Prostate gland (tissue), 2 donors: Measurements from ENCODE around the gene CABP2. TPM values are rescaled to one million over a fixed set of nuclear protein-coding genes. Genes with fewer than 3 reads are reported as not detected.
"Not testable (repeated sequence)": the region's sequence is repeated elsewhere in the genome, so short reads cannot be mapped to it uniquely, and the experiment has no call there.

Source experiments
- DNase-seq: peaks from one replicate; pipeline ENCODE4 v3.0.0-alpha.2; 2019; ENCODE audit warnings: low spot score
- H3K27ac ChIP-seq, 2 donors: fragments of 200-600 bp; sonication (generic); 2 replicates each; pipeline ENCODE4 v1.5.1; 2017 to 2019
- H3K27me3 ChIP-seq: fragments of 200-600 bp; sonication (generic); replicated peaks from 2 replicates; pipeline ENCODE4 v1.5.1; 2019; ENCODE audit not compliant: insufficient read depth
- H3K36me3 ChIP-seq, 2 donors: fragments of 200-600 bp; sonication (generic); 1 replicate in 1 of 2; 2 replicates in 1 of 2; pipeline versions ENCODE4 v1.5.1 to v1.8.1; 2017 to 2019
- H3K4me1 ChIP-seq: fragments of 200-600 bp; sonication (generic); replicated peaks from 2 replicates; pipeline ENCODE4 v1.5.1; 2019
- H3K4me3 ChIP-seq, 2 donors: fragments of 200-600 bp; sonication (generic); 2 replicates each; pipeline ENCODE4 v1.5.1; 2017 to 2019
- H3K9me3 ChIP-seq: fragments of 200-600 bp; sonication (generic); 2 replicates; pipeline ENCODE4 v1.5.1; 2017
- CTCF ChIP-seq, 4 experiments: fragments of 200-600 bp in 2 of 4; fragments of 450-650 bp in 2 of 4; sonication (generic) in 2 of 4; IDR thresholded peaks; 1 replicate in 3 of 4; 2 replicates in 1 of 4; pipeline ENCODE4 v1.5.1; 2016 to 2019; ENCODE audit warnings: antibody characterized with exemption in 4 of 4, mild to moderate bottlenecking in 2 of 4, moderate library complexity in 2 of 4
- POLR2A ChIP-seq: fragments of 450-650 bp; IDR thresholded peaks from one replicate; pipeline ENCODE4 v1.6.1; 2016; ENCODE audit warnings: antibody characterized with exemption, mild to moderate bottlenecking
- POLR2AphosphoS5 ChIP-seq: sonication (generic); formaldehyde crosslinking; IDR thresholded peaks from one replicate; pipeline ENCODE4 v1.6.1; 2017; ENCODE audit warnings: antibody characterized with exemption
- WGBS: methylation state at CpG from one replicate; pipeline ENCODE4 v1.1.5; 2018; 5-methylcytosine and 5-hydroxymethylcytosine counted together
- intact Hi-C: fragments of 100-400 bp; cut with DNase I; formaldehyde crosslinking; loops from one replicate; pipeline ENCODE4 v1.14.2; 2022
- total RNA-seq, 2 donors: library from RNA; depleted of rRNA; stranded (reverse); fragments of >200 nt; gene quantifications; one replicate each; pipeline ENCODE4 v1.1.0, GENCODE V29; 2016

The CABP2 gene
- total RNA-seq, 2 donors from 2014 or later = not detected

GRCh38 chr11:67562963-67563704 lies 39.9 kb upstream of the CABP2 start:
- WGBS = 63% methylated on average over 10 of the region's 10 CpGs
- Histone ChIP-seq H3K27me3 (no peaks in the 10 kb centered on the region), H3K27ac (no peak overlapping the region)

GRCh38 chr11:67561971-67562619 lies 38.8 kb upstream of the CABP2 start:
- intact Hi-C loops = no loop called here
- WGBS = 76% methylated on average over 10 of the region's 10 CpGs
- H3K9me3 ChIP-seq = no peaks in the 10 kb centered on the region
- no peak for DNase-seq
- no peaks in the 10 kb centered on the region for H3K36me3 ChIP-seq
- no peaks in the 10 kb centered on the region for H3K27me3 ChIP-seq
- H3K27ac ChIP-seq = no peak overlapping the region
- TF ChIP-seq POLR2AphosphoS5 (no peak), POLR2A (no peak), CTCF (IDR thresholded peaks at IDR 0.05) (no peak)
- H3K4me3 ChIP-seq = no peak overlapping the region
- no peaks in the 10 kb centered on the region for H3K4me1 ChIP-seq

More at GRCh38 chr11:67562963-67563704, 39.9 kb upstream of the CABP2 start:
- Histone ChIP-seq H3K9me3 (no peaks in the 10 kb centered on the region), H3K4me1 (no peaks in the 10 kb centered on the region), H3K4me3 (no peak overlapping the region), H3K36me3 (no peaks in the 10 kb centered on the region)
- intact Hi-C loops = no loop called here
- DNase-seq = no peak
- TF ChIP-seq POLR2A = no peak
- TF ChIP-seq POLR2AphosphoS5 = no peak
- no peak for TF ChIP-seq CTCF (IDR thresholded peaks at IDR 0.05)

- Histone ChIP-seq H3K36me3 (no peaks in the 10 kb centered on the region), H3K4me3 (no peak overlapping the region), H3K9me3 (no peaks in the 10 kb centered on the region), H3K4me1 (no peaks in the 10 kb centered on the region), H3K27me3 (no peaks in the 10 kb centered on the region), H3K27ac (no peak overlapping the region)
- DNase-seq = no peak
- WGBS = 54% methylated on average over 19 of the region's 19 CpGs
- TF ChIP-seq POLR2AphosphoS5 (no peak), CTCF (IDR thresholded peaks at IDR 0.05) (no peak), POLR2A (no peak)
- intact Hi-C loops = no loop called here
Measured at GRCh38 chr11:67558084-67558772, 35.0 kb upstream of the CABP2 start.

GRCh38 chr11:67556244-67556643 lies 33.0 kb upstream of the CABP2 start:
- no peaks in the 10 kb centered on the region for H3K9me3 ChIP-seq
- no peaks in the 10 kb centered on the region for H3K36me3 ChIP-seq
- no peak overlapping the region for H3K27ac ChIP-seq
- no peaks in the 10 kb centered on the region for H3K4me1 ChIP-seq
- intact Hi-C loops = no loop called here
- no peaks in the 10 kb centered on the region for H3K27me3 ChIP-seq
- TF ChIP-seq CTCF (IDR thresholded peaks at IDR 0.05) = no peak
- no peak for TF ChIP-seq POLR2A
- no peak for TF ChIP-seq POLR2AphosphoS5
- WGBS = 76% methylated on average over 3 of the region's 3 CpGs
- DNase-seq = no peak
- no peak overlapping the region for H3K4me3 ChIP-seq

- H3K27me3 ChIP-seq, H3K9me3 ChIP-seq, H3K4me1 ChIP-seq, H3K4me3 ChIP-seq, H3K36me3 ChIP-seq, H3K27ac ChIP-seq, DNase-seq, intact Hi-C loops: not testable (repeated sequence)
Measured at GRCh38 chr11:67551697-67552096, 28.5 kb upstream of the CABP2 start.
